ENCODE data around the gene RUVBL2. TPM values are rescaled to one million over a fixed set of nuclear protein-coding genes. Genes with fewer than 3 reads are reported as not detected.
A peak's percentile ranks its signal among the peaks of the same experiment; 100 is the strongest.
"Not testable (repeated sequence)": the region's sequence is repeated elsewhere in the genome, so short reads cannot be mapped to it uniquely, and the experiment has no call there.

The RUVBL2 gene
- total RNA-seq, 1 donor from 2014 or later = 101 TPM

DNA sequence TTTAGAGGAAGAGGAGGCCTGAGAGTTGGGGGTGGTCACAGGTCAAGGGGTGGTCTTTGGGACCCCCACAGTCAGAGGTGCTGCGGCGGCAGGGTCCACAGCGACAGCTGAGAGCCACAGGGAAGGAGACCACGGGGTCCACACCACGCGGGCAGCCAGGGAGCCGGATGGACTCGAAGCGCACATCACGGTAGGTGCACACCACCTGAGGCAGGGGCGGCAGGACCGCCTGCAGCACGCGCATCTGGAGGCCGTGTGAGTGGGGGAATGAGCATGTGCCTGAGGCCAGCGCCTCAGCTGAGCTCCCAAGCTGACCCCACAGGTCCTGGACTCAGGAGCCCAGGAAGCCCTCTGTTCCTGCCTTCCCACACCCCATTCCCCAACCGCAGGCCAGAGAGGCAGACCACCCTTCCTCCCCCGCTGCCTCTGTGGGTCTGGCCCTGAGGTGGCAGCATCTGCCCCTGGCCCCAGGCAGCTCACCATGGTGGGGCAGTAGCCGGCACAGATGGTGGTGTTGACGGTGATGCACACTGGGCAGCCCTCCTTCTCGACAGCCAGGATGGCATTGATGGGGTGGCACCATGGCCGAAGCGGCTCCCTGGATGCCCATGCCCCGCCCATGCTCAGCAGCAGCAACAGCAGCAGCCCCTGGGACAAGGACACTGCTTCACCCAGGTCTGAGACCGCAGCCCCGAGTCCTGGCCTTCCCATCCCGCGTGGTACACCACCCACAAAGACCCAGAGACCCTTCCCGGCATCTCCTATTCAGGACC lies 22.6 kb downstream of the RUVBL2 start:
- H3K4me1 ChIP-seq (ENCODE audit: control insufficient read depth in 3 of 3, insufficient read depth in 3 of 3, low read length in 3 of 3) = peaks cover 15 to 21% (median 16%) of the 10 kb centered on the region in 3 donors
- H3K4me3 ChIP-seq (ENCODE audit: low read length in 3 of 3) = no peak overlapping the region
- H3K9ac ChIP-seq (ENCODE audit: low read depth in 1 of 3, low read length in 3 of 3) = no peak overlapping the region
- H3K36me3 ChIP-seq (ENCODE audit: control insufficient read depth in 3 of 3, insufficient read depth in 3 of 3, low read length in 3 of 3) = peaks cover 26 to 40% (median 33%) of the 10 kb centered on the region in 3 donors
- H3K27me3 ChIP-seq (ENCODE audit: control insufficient read depth in 3 of 3, insufficient read depth in 3 of 3, low read length in 3 of 3) = peaks cover 3 to 10% (median 4%) of the 10 kb centered on the region in 3 donors
- no peaks in the 10 kb centered on the region for H3K9me3 ChIP-seq (ENCODE audit: control insufficient read depth in 3 of 3, low read length in 3 of 3)
- no peak overlapping the region for H3K27ac ChIP-seq (ENCODE audit: low read depth, low read length)

- Histone ChIP-seq H3K27me3 (ENCODE audit: control insufficient read depth in 3 of 3, insufficient read depth in 3 of 3, low read length in 3 of 3) (peaks cover 3 to 11% (median 4%) of the 10 kb centered on the region in 3 donors), H3K9me3 (ENCODE audit: control insufficient read depth in 3 of 3, low read length in 3 of 3) (no peaks in the 10 kb centered on the region), H3K27ac (ENCODE audit: low read depth, low read length) (no peak within 1 kb of the TSS), H3K36me3 (ENCODE audit: control insufficient read depth in 3 of 3, insufficient read depth in 3 of 3, low read length in 3 of 3) (peaks cover 17 to 31% (median 24%) of the 10 kb centered on the region in 3 donors), H3K9ac (ENCODE audit: low read depth in 1 of 3, low read length in 3 of 3) (peak within 1 kb of the TSS in 2 of 3 donors; percentile 23 to 66), H3K4me3 (ENCODE audit: low read length in 3 of 3) (peak within 1 kb of the TSS; percentile 54 to 61 (median 60)), H3K4me1 (ENCODE audit: control insufficient read depth in 3 of 3, insufficient read depth in 3 of 3, low read length in 3 of 3) (peaks cover 15 to 21% (median 16%) of the 10 kb centered on the region in 3 donors)
These were observed 23.5 kb downstream of the RUVBL2 start, which contains the start of gene LHB for GRCh38 chr19:49017041-49017665. Gene LHB (minus strand): TSS chr19:49017091. CDS start chr19:49017081, 10 bp downstream.

- peaks cover 3 to 11% (median 4%) of the 10 kb centered on the region in 3 donors for H3K27me3 ChIP-seq (ENCODE audit: control insufficient read depth in 3 of 3, insufficient read depth in 3 of 3, low read length in 3 of 3)
- H3K4me1 ChIP-seq (ENCODE audit: control insufficient read depth in 3 of 3, insufficient read depth in 3 of 3, low read length in 3 of 3) = peaks cover 15 to 21% (median 16%) of the 10 kb centered on the region in 3 donors
- H3K9me3 ChIP-seq (ENCODE audit: control insufficient read depth in 3 of 3, low read length in 3 of 3) = no peaks in the 10 kb centered on the region
- peaks cover 13 to 25% (median 22%) of the 10 kb centered on the region in 3 donors for H3K36me3 ChIP-seq (ENCODE audit: control insufficient read depth in 3 of 3, insufficient read depth in 3 of 3, low read length in 3 of 3)
- no peak overlapping the region for H3K27ac ChIP-seq (ENCODE audit: low read depth, low read length)
- peak overlapping the region; percentile 23 to 66 (median 43) for H3K9ac ChIP-seq (ENCODE audit: low read depth in 1 of 3, low read length in 3 of 3)
- H3K4me3 ChIP-seq (ENCODE audit: low read length in 3 of 3) = peak overlapping the region; percentile 54 to 61 (median 60)
These were observed 24.1 kb downstream of the RUVBL2 start for GRCh38 chr19:49017666-49018351.

GRCh38 chr19:49018388-49019241 lies 24.9 kb downstream of the RUVBL2 start:
- Histone ChIP-seq H3K36me3 (ENCODE audit: control insufficient read depth in 3 of 3, insufficient read depth in 3 of 3, low read length in 3 of 3) (peaks cover 13 to 25% (median 22%) of the 10 kb centered on the region in 3 donors), H3K4me1 (ENCODE audit: control insufficient read depth in 3 of 3, insufficient read depth in 3 of 3, low read length in 3 of 3) (peaks cover 15 to 21% (median 16%) of the 10 kb centered on the region in 3 donors), H3K4me3 (ENCODE audit: low read length in 3 of 3) (peak overlapping the region; percentile 54 to 61 (median 60)), H3K9ac (ENCODE audit: low read depth in 1 of 3, low read length in 3 of 3) (peak overlapping the region; percentile 23 to 66 (median 43)), H3K27me3 (ENCODE audit: control insufficient read depth in 3 of 3, insufficient read depth in 3 of 3, low read length in 3 of 3) (peaks cover 3 to 11% (median 4%) of the 10 kb centered on the region in 3 donors)
- H3K9me3 ChIP-seq (ENCODE audit: control insufficient read depth in 3 of 3, low read length in 3 of 3); H3K27ac ChIP-seq (ENCODE audit: low read depth, low read length): not testable (repeated sequence)

GRCh38 chr19:49019242-49019932 lies 25.7 kb downstream of the RUVBL2 start:
- H3K9ac ChIP-seq (ENCODE audit: low read depth in 1 of 3, low read length in 3 of 3) = peak overlapping the region in 2 of 3 donors; percentile 14 to 66

GRCh38 chr19:49020342-49020741 lies 26.7 kb downstream of the RUVBL2 start:
- no peak overlapping the region for H3K27ac ChIP-seq (ENCODE audit: low read depth, low read length)
- H3K9ac ChIP-seq (ENCODE audit: low read depth in 1 of 3, low read length in 3 of 3) = no peak overlapping the region
- no peak overlapping the region for H3K4me3 ChIP-seq (ENCODE audit: low read length in 3 of 3)
- no peaks in the 10 kb centered on the region for H3K9me3 ChIP-seq (ENCODE audit: control insufficient read depth in 3 of 3, low read length in 3 of 3)
- peaks cover 15 to 21% (median 16%) of the 10 kb centered on the region in 3 donors for H3K4me1 ChIP-seq (ENCODE audit: control insufficient read depth in 3 of 3, insufficient read depth in 3 of 3, low read length in 3 of 3)
- H3K27me3 ChIP-seq (ENCODE audit: control insufficient read depth in 3 of 3, insufficient read depth in 3 of 3, low read length in 3 of 3) = peaks cover 3 to 11% (median 4%) of the 10 kb centered on the region in 3 donors
- peaks cover 4 to 10% (median 9%) of the 10 kb centered on the region in 3 donors for H3K36me3 ChIP-seq (ENCODE audit: control insufficient read depth in 3 of 3, insufficient read depth in 3 of 3, low read length in 3 of 3)

More at GRCh38 chr19:49019242-49019932, 25.7 kb downstream of the RUVBL2 start:
- peak overlapping the region; percentile 54 to 61 (median 60) for H3K4me3 ChIP-seq (ENCODE audit: low read length in 3 of 3)
- no peak overlapping the region for H3K27ac ChIP-seq (ENCODE audit: low read depth, low read length)
- H3K27me3 ChIP-seq (ENCODE audit: control insufficient read depth in 3 of 3, insufficient read depth in 3 of 3, low read length in 3 of 3) = peaks cover 3 to 11% (median 4%) of the 10 kb centered on the region in 3 donors
- H3K9me3 ChIP-seq (ENCODE audit: control insufficient read depth in 3 of 3, low read length in 3 of 3) = no peaks in the 10 kb centered on the region
- H3K4me1 ChIP-seq (ENCODE audit: control insufficient read depth in 3 of 3, insufficient read depth in 3 of 3, low read length in 3 of 3) = peaks cover 15 to 21% (median 16%) of the 10 kb centered on the region in 3 donors
- H3K36me3 ChIP-seq (ENCODE audit: control insufficient read depth in 3 of 3, insufficient read depth in 3 of 3, low read length in 3 of 3) = peaks cover 13 to 20% (median 19%) of the 10 kb centered on the region in 3 donors

DNA sequence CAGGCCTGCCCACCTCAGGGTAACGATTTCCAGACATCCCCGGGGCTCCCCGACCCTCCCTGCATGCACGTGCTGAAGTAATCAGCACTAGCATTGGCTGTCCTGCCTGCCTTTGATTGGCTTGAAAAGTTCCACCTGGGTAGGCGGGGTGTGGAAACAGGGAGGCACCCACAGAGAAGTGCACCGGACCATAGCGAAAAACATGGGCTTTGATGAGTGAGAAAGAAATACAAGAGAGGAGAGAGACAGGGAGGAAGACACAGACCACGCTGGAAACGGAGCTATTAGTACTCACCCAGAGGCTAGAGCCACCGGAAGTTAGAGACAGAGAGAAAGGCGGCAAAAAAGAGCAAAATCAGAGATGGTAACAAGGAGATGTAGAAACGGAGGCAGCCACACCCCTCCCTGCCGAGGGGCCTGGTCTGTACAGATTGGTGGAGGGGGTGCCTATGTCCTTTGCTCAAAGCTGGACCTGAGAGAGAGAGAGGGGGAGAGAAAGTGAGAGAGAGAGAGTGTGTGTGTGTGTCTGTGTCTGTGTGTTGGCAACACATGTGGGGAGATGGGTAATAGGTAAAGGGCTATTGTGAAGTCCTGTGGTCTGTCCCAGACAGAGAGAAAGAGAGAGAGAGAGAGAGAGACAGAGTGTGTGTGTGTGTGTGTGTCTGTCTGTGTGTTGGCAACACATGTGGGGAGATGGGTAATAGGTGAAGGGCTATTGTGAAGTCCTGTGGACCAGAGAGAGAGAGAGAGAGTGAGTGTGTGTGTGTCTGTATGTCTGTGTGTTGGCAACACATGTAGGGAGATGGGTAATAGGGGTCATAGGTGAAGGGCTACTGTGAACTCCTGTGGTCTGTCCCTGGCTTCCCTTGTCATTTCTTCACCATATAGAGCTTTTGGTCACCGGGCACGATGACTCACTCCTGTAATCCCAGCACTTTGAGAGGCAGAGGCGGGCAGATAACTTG lies 27.5 kb downstream of the RUVBL2 start:
- Histone ChIP-seq H3K4me1 (ENCODE audit: control insufficient read depth in 3 of 3, insufficient read depth in 3 of 3, low read length in 3 of 3) (peaks cover 15 to 21% (median 16%) of the 10 kb centered on the region in 3 donors), H3K4me3 (ENCODE audit: low read length in 3 of 3) (no peak overlapping the region), H3K36me3 (ENCODE audit: control insufficient read depth in 3 of 3, insufficient read depth in 3 of 3, low read length in 3 of 3) (peaks cover 0 to 1% (median under 1%) of the 10 kb centered on the region in 3 donors), H3K9me3 (ENCODE audit: control insufficient read depth in 3 of 3, low read length in 3 of 3) (no peaks in the 10 kb centered on the region), H3K27ac (ENCODE audit: low read depth, low read length) (no peak overlapping the region), H3K27me3 (ENCODE audit: control insufficient read depth in 3 of 3, insufficient read depth in 3 of 3, low read length in 3 of 3) (peaks cover 3 to 11% (median 4%) of the 10 kb centered on the region in 3 donors), H3K9ac (ENCODE audit: low read depth in 1 of 3, low read length in 3 of 3) (no peak overlapping the region)

DNA sequence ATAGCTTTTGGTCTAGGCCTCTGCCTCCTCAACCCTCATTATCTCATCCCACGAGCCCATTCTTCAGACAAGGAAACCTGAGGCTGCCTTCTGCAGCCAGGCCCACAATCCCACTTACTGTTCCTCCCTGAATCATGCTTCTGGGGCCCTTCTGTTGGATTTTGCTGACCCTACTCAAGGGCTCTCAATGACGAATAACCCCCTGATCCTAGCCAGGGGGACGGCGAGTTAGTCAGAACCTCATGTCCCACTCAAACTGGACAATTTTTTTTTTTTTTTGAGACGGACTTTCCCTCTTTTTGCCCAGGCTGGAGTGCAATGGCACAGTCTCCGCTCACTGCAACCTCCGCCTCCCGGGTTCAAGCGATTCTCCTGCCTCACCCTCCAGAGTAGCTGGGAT lies 28.4 kb downstream of the RUVBL2 start:
- H3K4me3 ChIP-seq (ENCODE audit: low read length in 3 of 3) = no peak overlapping the region
- H3K9me3 ChIP-seq (ENCODE audit: control insufficient read depth in 3 of 3, low read length in 3 of 3) = no peaks in the 10 kb centered on the region
- no peak overlapping the region for H3K27ac ChIP-seq (ENCODE audit: low read depth, low read length)
- no peaks in the 10 kb centered on the region for H3K36me3 ChIP-seq (ENCODE audit: control insufficient read depth in 3 of 3, insufficient read depth in 3 of 3, low read length in 3 of 3)
- peaks cover 15 to 21% (median 16%) of the 10 kb centered on the region in 3 donors for H3K4me1 ChIP-seq (ENCODE audit: control insufficient read depth in 3 of 3, insufficient read depth in 3 of 3, low read length in 3 of 3)
- H3K9ac ChIP-seq (ENCODE audit: low read depth in 1 of 3, low read length in 3 of 3) = no peak overlapping the region
- H3K27me3 ChIP-seq (ENCODE audit: control insufficient read depth in 3 of 3, insufficient read depth in 3 of 3, low read length in 3 of 3) = peaks cover 2 to 11% (median 4%) of the 10 kb centered on the region in 3 donors
